ENCODE data around the gene GRIP2. TPM values are rescaled to one million over a fixed set of nuclear protein-coding genes. Genes with fewer than 3 reads are reported as not detected.

The GRIP2 gene
- total and polyA plus RNA-seq, 9 of the 15 experiments (the other 6 are each of a cell fraction or from before 2014, with no cell fraction given): 0.01 TPM; not detected in 7

DNA sequence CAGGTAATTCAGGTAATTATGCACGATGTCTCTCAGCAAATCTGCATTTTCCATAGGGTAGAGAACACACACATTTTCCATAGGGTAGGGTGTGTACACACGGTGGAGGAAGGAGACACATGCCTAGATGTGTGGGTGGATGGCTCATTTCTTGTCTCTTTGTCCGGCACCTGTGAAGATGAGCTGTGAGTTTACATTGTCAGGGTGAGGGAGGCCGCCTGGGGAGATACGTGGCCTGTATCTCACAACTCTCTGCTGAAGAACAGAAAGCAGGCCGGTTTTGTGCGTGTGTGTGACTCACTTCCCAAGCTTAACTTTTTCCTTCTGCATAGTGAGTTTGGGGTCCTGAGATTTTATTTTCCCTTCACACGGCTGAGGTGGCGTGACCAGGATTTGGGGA is 77.4 kb downstream of the GRIP2 start:
- ATAC-seq: no peak
- Histone ChIP-seq H4K20me1 (replicated peaks; ENCODE audit: control insufficient read depth, insufficient read depth, low read length) (no peaks in the 10 kb centered on the region), H3K79me2 (ENCODE audit: control insufficient read depth, insufficient read depth, low read length) (no peaks in the 10 kb centered on the region), H3K27ac (ENCODE audit: extremely low read depth, low read depth, low read length) (no peak overlapping the region), H3K4me2 (ENCODE audit: insufficient read depth, low read length) (no peak overlapping the region), H3K4me1 (replicated peaks in 1 of 2; ENCODE audit: control insufficient read depth in 2 of 2, insufficient read depth in 2 of 2, low read length in 2 of 2) (peaks cover 6 to 10% of the 10 kb centered on the region in 2 experiments; a peak in 3 of 5 replicates), H3K4me3 (no peak overlapping the region), H3K9ac (ENCODE audit: insufficient read depth in 1 of 2, low read depth in 2 of 2, low read length in 2 of 2) (peak overlapping the region in 1 of 2 experiments; percentile 12; a peak in 1 of 4 replicates), H3K36me3 (ENCODE audit: control insufficient read depth, insufficient read depth, low read length) (peaks cover 99% of the 10 kb centered on the region), H3K9me1 (ENCODE audit: control insufficient read depth, insufficient read depth, low read length) (no peaks in the 10 kb centered on the region), H3K27me3 (ENCODE audit: control insufficient read depth in 2 of 2, insufficient read depth in 2 of 2, low read length in 2 of 2) (no peaks in the 10 kb centered on the region), H3K9me3 (replicated peaks; ENCODE audit: control insufficient read depth, insufficient read depth, low read depth, low read length) (no peaks in the 10 kb centered on the region), H2AFZ (ENCODE audit: low read depth, low read length) (no peak overlapping the region)
- DNase-seq (ENCODE audit: extremely low read depth in 1 of 4, low spot score in 3 of 4): no peak
- intact Hi-C loops (cut with micrococcal nuclease): loop anchor here (10.0 kb wide), 1 partner anchor 568 kb away; no protein-coding TSS in a partner anchor
- no TSS peak for BruUV-seq (replicated peaks)
- 88% methylated on average over 9 of the region's 9 CpGs for WGBS (ENCODE audit: insufficient coverage, low coverage, missing lambda C conversion rate)
- in situ Hi-C loops (cut with MboI): loop anchor here (5.0 kb wide), 1 partner anchor 260 kb away; no protein-coding TSS in a partner anchor
- ChIA-PET CTCF (ENCODE audit: low intra/inter-chr PET ratio) (interaction anchor here (1.6 to 4.7 kb wide), 4 partner anchors 61 to 566 kb away, joined by 5 to 69 read pairs (median 34); no protein-coding TSS in a partner anchor), POLR2A (interaction anchor here (1.1 kb wide), 1 partner anchor 30 kb away, joined by 5 read pairs; no protein-coding TSS in a partner anchor)
- no peak for FAIRE-seq
- peak; percentile 39 for TF ChIP-seq RBM22 (IDR thresholded peaks at IDR 0.05; ENCODE audit: low read depth, low read length, poor library complexity, severe bottlenecking)
- TF ChIP-seq DDX20 (tag; IDR thresholded peaks at IDR 0.05; ENCODE audit: low read depth): no peak
- TF ChIP-seq ZNF830 (CRISPR knock-in tag; IDR thresholded peaks at IDR 0.05): no peak
- no peak for TF ChIP-seq RHOXF2B (CRISPR knock-in tag; conservative IDR thresholded peaks at IDR 0.05)

Data from K562 (cell line).